ENCODE data around the gene AFTPH.

- TF ChIP-seq CTCF (IDR thresholded peaks at IDR 0.05), result no peak
- TF ChIP-seq POLR2A (IDR thresholded peaks at IDR 0.05), result no peak
- no peak for TF ChIP-seq EP300 (IDR thresholded peaks at IDR 0.05)
These were observed 38.8 kb upstream of the AFTPH start for GRCh38 chr2:64485331-64485730.
